ENCODE data around the gene ZNF846.
"Not testable (repeated sequence)": the region's sequence is repeated elsewhere in the genome, so short reads cannot be mapped to it uniquely, and the experiment has no call there.

ZNF846 gene

DNA sequence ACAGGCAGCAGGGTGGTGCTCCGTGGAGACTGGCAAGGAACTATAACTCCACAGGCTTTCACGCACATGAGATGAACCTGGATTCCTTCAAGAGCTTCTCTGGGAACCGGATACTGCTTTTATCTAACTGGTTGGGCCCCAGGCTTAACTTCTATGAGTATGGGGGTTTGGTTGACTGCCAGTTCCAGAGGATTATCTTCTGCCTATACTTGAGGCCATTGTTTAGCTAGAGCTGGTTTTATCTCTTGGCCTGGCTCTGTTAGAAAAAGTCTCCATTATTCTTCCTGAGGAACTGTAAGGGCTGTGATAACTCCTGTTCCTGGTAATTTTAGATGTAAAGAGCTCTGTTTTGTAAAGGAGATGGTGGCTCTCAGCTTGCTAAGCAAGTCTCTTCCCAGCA lies 40.9 kb downstream of the ZNF846 start:
- no peaks in the 10 kb centered on the region for H3K4me1 Mint-ChIP-seq
- peaks cover 16% of the 10 kb centered on the region for H3K9me3 Mint-ChIP-seq
- no peak overlapping the region for H3K4me3 Mint-ChIP-seq
- TF ChIP-seq, protein P1, sequence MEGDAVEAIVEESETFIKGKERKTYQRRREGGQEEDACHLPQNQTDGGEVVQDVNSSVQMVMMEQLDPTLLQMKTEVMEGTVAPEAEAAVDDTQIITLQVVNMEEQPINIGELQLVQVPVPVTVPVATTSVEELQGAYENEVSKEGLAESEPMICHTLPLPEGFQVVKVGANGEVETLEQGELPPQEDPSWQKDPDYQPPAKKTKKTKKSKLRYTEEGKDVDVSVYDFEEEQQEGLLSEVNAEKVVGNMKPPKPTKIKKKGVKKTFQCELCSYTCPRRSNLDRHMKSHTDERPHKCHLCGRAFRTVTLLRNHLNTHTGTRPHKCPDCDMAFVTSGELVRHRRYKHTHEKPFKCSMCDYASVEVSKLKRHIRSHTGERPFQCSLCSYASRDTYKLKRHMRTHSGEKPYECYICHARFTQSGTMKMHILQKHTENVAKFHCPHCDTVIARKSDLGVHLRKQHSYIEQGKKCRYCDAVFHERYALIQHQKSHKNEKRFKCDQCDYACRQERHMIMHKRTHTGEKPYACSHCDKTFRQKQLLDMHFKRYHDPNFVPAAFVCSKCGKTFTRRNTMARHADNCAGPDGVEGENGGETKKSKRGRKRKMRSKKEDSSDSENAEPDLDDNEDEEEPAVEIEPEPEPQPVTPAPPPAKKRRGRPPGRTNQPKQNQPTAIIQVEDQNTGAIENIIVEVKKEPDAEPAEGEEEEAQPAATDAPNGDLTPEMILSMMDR (IDR thresholded peaks at IDR 0.05; ENCODE audit: unreplicated experiment in 3 of 3) = no peak
- H3K27ac Mint-ChIP-seq = no peak overlapping the region
- peaks cover 7% of the 10 kb centered on the region for H3K27me3 Mint-ChIP-seq (ENCODE audit: low read depth)
- no peaks in the 10 kb centered on the region for H3K36me3 Mint-ChIP-seq (ENCODE audit: low read depth)

DNA sequence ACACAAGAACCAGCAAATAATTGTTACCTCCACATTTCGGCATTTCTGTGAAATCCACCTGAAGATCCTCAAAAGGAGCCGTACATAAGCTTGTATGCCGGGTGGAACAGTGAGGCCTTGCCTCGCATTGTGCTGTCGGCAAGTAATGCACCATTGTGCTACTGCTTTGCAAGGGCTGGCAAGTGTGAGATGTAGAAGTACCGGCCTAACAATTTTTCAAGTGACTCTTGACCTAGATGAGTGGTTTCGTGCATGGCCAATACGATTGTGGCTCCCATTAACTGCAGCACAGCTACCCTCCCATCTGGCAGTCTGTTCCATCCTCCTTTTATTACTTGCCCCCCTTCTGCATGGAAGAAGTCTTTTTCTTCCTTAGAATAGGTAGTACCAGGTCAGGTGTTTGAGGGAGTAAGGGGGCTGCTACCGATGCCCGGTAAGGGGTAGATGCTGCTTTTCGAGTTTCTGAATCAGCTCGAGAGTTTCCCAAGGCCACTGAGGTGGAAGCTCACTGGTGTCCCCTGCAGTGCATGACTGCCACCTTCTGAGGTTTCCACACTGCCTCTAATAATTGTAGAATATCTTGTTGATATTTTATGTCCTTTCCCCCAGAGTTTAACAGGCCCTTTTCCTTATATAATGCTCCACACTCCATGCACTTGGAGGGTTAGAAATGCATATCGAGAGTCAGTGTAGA lies 42.9 kb downstream of the ZNF846 start:
- peaks cover 20% of the 10 kb centered on the region for H3K9me3 Mint-ChIP-seq
- not testable (repeated sequence) for H3K4me3 Mint-ChIP-seq; H3K36me3 Mint-ChIP-seq (ENCODE audit: low read depth); H3K27ac Mint-ChIP-seq; H3K4me1 Mint-ChIP-seq
- H3K27me3 Mint-ChIP-seq (ENCODE audit: low read depth) = peaks cover 11% of the 10 kb centered on the region

DNA sequence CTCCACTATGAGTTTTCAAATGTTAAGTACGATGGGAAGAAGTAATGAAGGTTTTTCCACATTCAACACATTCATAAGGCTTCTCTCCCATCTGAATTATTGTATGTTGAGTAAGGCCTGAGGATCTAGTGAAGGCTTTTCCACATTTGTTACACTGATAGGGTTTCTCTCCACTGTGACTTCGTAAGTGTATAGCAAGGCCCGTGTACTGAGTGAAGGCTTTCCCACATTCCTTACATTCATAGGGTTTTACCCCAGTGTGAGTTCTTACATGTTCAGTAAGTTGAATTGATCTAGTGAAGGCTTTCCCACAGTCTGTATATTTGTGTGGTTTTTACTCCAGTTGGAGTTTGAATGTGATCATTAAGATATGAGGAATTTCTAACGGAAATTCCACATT lies 44.4 kb downstream of the ZNF846 start:
- H3K27me3 Mint-ChIP-seq (ENCODE audit: low read depth) = peaks cover 11% of the 10 kb centered on the region
- no peaks in the 10 kb centered on the region for H3K36me3 Mint-ChIP-seq (ENCODE audit: low read depth)
- no peaks in the 10 kb centered on the region for H3K4me1 Mint-ChIP-seq
- no peak overlapping the region for H3K4me3 Mint-ChIP-seq
- TF ChIP-seq, protein P1 (IDR thresholded peaks at IDR 0.05; ENCODE audit: unreplicated experiment in 3 of 3) = no peak
- H3K27ac Mint-ChIP-seq = no peak overlapping the region
- H3K9me3 Mint-ChIP-seq = peaks cover 15% of the 10 kb centered on the region

DNA sequence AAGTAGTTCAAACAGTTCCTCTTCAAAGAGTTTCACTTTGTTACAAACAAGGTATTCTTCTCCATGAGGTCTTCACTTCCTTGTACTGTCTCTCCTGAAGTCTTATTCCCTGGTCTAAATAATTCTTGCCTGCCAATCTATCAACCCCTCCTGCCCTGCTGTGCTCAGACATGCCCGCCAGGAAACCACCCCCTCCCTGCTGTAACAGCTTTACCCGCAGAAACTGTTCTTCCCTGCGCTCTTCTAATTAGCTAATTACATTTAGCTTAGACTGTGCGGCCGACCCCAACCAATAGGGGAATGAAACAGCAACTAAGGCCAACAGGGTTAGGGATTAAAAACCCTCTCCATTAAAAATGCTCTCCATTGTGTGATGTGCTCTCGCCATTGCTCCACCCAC lies 46.7 kb downstream of the ZNF846 start:
- Mint-ChIP-seq H3K9me3 (peaks cover 15% of the 10 kb centered on the region), H3K27me3 (ENCODE audit: low read depth) (peaks cover 16% of the 10 kb centered on the region), H3K4me1 (no peaks in the 10 kb centered on the region), H3K27ac (no peak overlapping the region), H3K36me3 (ENCODE audit: low read depth) (no peaks in the 10 kb centered on the region), H3K4me3 (no peak overlapping the region)
- TF ChIP-seq, protein P1 (IDR thresholded peaks at IDR 0.05; ENCODE audit: unreplicated experiment in 3 of 3) = no peak

DNA sequence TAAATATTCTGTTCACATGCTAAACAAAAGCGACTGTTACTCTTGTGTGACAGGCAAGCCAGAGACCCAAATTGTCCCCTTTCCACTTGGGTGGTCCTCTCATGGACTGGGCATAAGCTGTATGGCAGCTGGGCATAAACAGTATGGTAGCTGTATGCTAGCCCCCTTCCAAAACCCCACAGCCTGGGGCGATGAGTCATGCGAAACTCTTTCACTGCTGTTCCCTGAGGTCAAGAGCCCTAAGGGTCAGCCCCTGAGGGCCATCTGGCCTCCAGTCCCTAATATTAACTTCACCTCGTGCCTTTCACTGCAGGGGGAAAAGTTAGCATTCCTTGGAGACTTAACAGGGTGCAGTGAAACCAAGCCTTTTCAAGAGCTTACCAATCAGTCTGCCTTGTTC lies 48.0 kb downstream of the ZNF846 start:
- Mint-ChIP-seq H3K4me1 (no peaks in the 10 kb centered on the region), H3K9me3 (peaks cover 15% of the 10 kb centered on the region), H3K27ac (no peak overlapping the region), H3K36me3 (ENCODE audit: low read depth) (no peaks in the 10 kb centered on the region), H3K27me3 (ENCODE audit: low read depth) (peaks cover 16% of the 10 kb centered on the region), H3K4me3 (no peak overlapping the region)
- TF ChIP-seq, protein P1 (IDR thresholded peaks at IDR 0.05; ENCODE audit: unreplicated experiment in 3 of 3) = no peak

DNA sequence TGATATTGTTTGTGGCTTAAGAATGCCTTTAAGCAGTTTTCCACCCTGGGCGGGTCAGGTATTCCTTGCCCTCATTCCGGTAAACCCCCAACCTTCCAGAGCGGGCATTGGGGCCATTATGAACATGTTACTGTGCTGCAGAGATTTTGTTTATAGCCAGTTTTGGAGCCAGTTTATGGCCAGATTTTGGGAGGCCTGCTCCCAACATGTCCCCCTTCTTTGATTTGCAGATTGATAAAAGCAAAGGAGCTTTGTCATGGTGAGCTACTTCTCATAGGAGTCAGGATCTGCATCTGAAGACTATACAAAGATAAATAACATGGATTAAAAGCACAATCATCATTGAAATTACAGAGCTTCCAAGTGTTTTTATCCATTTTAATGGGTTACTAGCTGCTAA lies 56.7 kb downstream of the ZNF846 start:
- peaks cover 29% of the 10 kb centered on the region for H3K9me3 Mint-ChIP-seq
- H3K4me3 Mint-ChIP-seq = no peak overlapping the region

More for the DNA sequence above, 56.7 kb downstream of the ZNF846 start:
- Mint-ChIP-seq H3K27ac (no peak overlapping the region), H3K27me3 (ENCODE audit: low read depth) (no peaks in the 10 kb centered on the region), H3K36me3 (ENCODE audit: low read depth) (no peaks in the 10 kb centered on the region), H3K4me1 (no peaks in the 10 kb centered on the region)
- TF ChIP-seq, protein P1 (IDR thresholded peaks at IDR 0.05; ENCODE audit: unreplicated experiment in 3 of 3) = no peak
